ENCODE measurements around the gene HSD3B1. TPM values are rescaled to one million over a fixed set of nuclear protein-coding genes. Genes with fewer than 3 reads are reported as not detected.
A peak's percentile ranks its signal among the peaks of the same experiment; 100 is the strongest.

Gene HSD3B1
- total and polyA plus RNA-seq, 5 donors from 2014 or later = not detected

GRCh38 chr1:119535381-119535780, 28.4 kb downstream of the HSD3B1 start:
- H3K4me1 Mint-ChIP-seq = no peaks in the 10 kb centered on the region
- DNase-seq (no peak), ATAC-seq (ENCODE audit: low read depth in 2 of 2) (no peak)
- no peak overlapping the region for H3K4me3 Mint-ChIP-seq
- H3K9me3 ChIP-seq (ENCODE audit: control insufficient read depth in 2 of 2, low read length in 2 of 2) = no peaks in the 10 kb centered on the region
- H3K27ac Mint-ChIP-seq = no peak overlapping the region
- no peak overlapping the region for H3K4me3 ChIP-seq (ENCODE audit: low read depth, low read length)
- H3K36me3 ChIP-seq (ENCODE audit: control insufficient read depth, insufficient read depth, low read length) = no peaks in the 10 kb centered on the region
- H3K4me1 ChIP-seq (ENCODE audit: control insufficient read depth, insufficient read depth, low read length, poor library complexity, severe bottlenecking) = no peaks in the 10 kb centered on the region
- H3K36me3 Mint-ChIP-seq = no peaks in the 10 kb centered on the region
- H3K9me3 Mint-ChIP-seq = peaks cover 0 to 9% (median 3%) of the 10 kb centered on the region in 7 donors
- H3K27me3 ChIP-seq (ENCODE audit: control insufficient read depth, insufficient read depth, low read length) = no peaks in the 10 kb centered on the region
- H3K27ac ChIP-seq (ENCODE audit: insufficient read depth, low read length, poor library complexity, severe bottlenecking) = no peak overlapping the region
- peaks cover 11% of the 10 kb centered on the region for H3K27me3 Mint-ChIP-seq

- no peak overlapping the region for H3K27ac Mint-ChIP-seq
- Histone ChIP-seq H3K27me3 (ENCODE audit: control insufficient read depth, insufficient read depth, low read length) (no peaks in the 10 kb centered on the region), H3K27ac (ENCODE audit: insufficient read depth, low read length, poor library complexity, severe bottlenecking) (no peak overlapping the region), H3K36me3 (ENCODE audit: control insufficient read depth, insufficient read depth, low read length) (no peaks in the 10 kb centered on the region), H3K9me3 (ENCODE audit: control insufficient read depth in 2 of 2, low read length in 2 of 2) (no peaks in the 10 kb centered on the region), H3K4me1 (ENCODE audit: control insufficient read depth, insufficient read depth, low read length, poor library complexity, severe bottlenecking) (no peaks in the 10 kb centered on the region), H3K4me3 (ENCODE audit: low read depth, low read length) (no peak overlapping the region)
- H3K9me3 Mint-ChIP-seq = peaks cover 0 to 4% (median 0%) of the 10 kb centered on the region in 7 donors
- no peaks in the 10 kb centered on the region for H3K4me1 Mint-ChIP-seq
- DNase-seq (no peak), ATAC-seq (ENCODE audit: low read depth in 2 of 2) (no peak)
- H3K27me3 Mint-ChIP-seq = peaks cover 16% of the 10 kb centered on the region
- no peak overlapping the region for H3K4me3 Mint-ChIP-seq
- H3K36me3 Mint-ChIP-seq = no peaks in the 10 kb centered on the region
Measured at GRCh38 chr1:119537966-119538365, 31.0 kb downstream of the HSD3B1 start.

GRCh38 chr1:119539636-119540035, 32.6 kb downstream of the HSD3B1 start:
- H3K9me3 Mint-ChIP-seq = peaks cover 0 to 4% (median 0%) of the 10 kb centered on the region in 7 donors
- H3K4me3 ChIP-seq (ENCODE audit: low read depth, low read length) = no peak overlapping the region
- peak overlapping the region in 1 of 3 donors; percentile 10 for H3K27ac Mint-ChIP-seq
- H3K4me3 Mint-ChIP-seq = no peak overlapping the region
- no peaks in the 10 kb centered on the region for H3K36me3 Mint-ChIP-seq
- H3K27me3 ChIP-seq (ENCODE audit: control insufficient read depth, insufficient read depth, low read length) = no peaks in the 10 kb centered on the region
- no peaks in the 10 kb centered on the region for H3K4me1 ChIP-seq (ENCODE audit: control insufficient read depth, insufficient read depth, low read length, poor library complexity, severe bottlenecking)
- no peak overlapping the region for H3K27ac ChIP-seq (ENCODE audit: insufficient read depth, low read length, poor library complexity, severe bottlenecking)
- DNase-seq (no peak), ATAC-seq (ENCODE audit: low read depth in 2 of 2) (no peak)
- no peaks in the 10 kb centered on the region for H3K4me1 Mint-ChIP-seq
- peaks cover 16% of the 10 kb centered on the region for H3K27me3 Mint-ChIP-seq
- no peaks in the 10 kb centered on the region for H3K36me3 ChIP-seq (ENCODE audit: control insufficient read depth, insufficient read depth, low read length)
- H3K9me3 ChIP-seq (ENCODE audit: control insufficient read depth in 2 of 2, low read length in 2 of 2) = no peaks in the 10 kb centered on the region

- H3K4me3 ChIP-seq (ENCODE audit: low read depth, low read length) = no peak overlapping the region
- H3K4me3 Mint-ChIP-seq = no peak overlapping the region
- H3K36me3 ChIP-seq (ENCODE audit: control insufficient read depth, insufficient read depth, low read length) = no peaks in the 10 kb centered on the region
- ATAC-seq (ENCODE audit: low read depth in 2 of 2) (no peak), DNase-seq (no peak)
- no peak overlapping the region for H3K27ac Mint-ChIP-seq
- no peaks in the 10 kb centered on the region for H3K9me3 ChIP-seq (ENCODE audit: control insufficient read depth in 2 of 2, low read length in 2 of 2)
- no peak overlapping the region for H3K27ac ChIP-seq (ENCODE audit: insufficient read depth, low read length, poor library complexity, severe bottlenecking)
- H3K27me3 ChIP-seq (ENCODE audit: control insufficient read depth, insufficient read depth, low read length) = no peaks in the 10 kb centered on the region
- H3K4me1 Mint-ChIP-seq = no peaks in the 10 kb centered on the region
- H3K36me3 Mint-ChIP-seq = no peaks in the 10 kb centered on the region
- H3K27me3 Mint-ChIP-seq = peaks cover 16% of the 10 kb centered on the region
- H3K4me1 ChIP-seq (ENCODE audit: control insufficient read depth, insufficient read depth, low read length, poor library complexity, severe bottlenecking) = no peaks in the 10 kb centered on the region
- H3K9me3 Mint-ChIP-seq = peaks cover 0 to 4% (median 0%) of the 10 kb centered on the region in 7 donors
Measured at GRCh38 chr1:119541389-119541788, 34.4 kb downstream of the HSD3B1 start.

GRCh38 chr1:119542492-119542946, 35.5 kb downstream of the HSD3B1 start:
- Mint-ChIP-seq H3K27me3 (peaks cover 9% of the 10 kb centered on the region), H3K27ac (no peak overlapping the region), H3K36me3 (no peaks in the 10 kb centered on the region), H3K4me3 (no peak overlapping the region), H3K9me3 (peaks cover 0 to 3% (median 0%) of the 10 kb centered on the region in 7 donors), H3K4me1 (no peaks in the 10 kb centered on the region)
- H3K27me3 ChIP-seq (ENCODE audit: control insufficient read depth, insufficient read depth, low read length) = no peaks in the 10 kb centered on the region
- no peak for DNase-seq
- no peaks in the 10 kb centered on the region for H3K36me3 ChIP-seq (ENCODE audit: control insufficient read depth, insufficient read depth, low read length)
- no peak for ATAC-seq (ENCODE audit: low read depth in 2 of 2)
- no peak overlapping the region for H3K27ac ChIP-seq (ENCODE audit: insufficient read depth, low read length, poor library complexity, severe bottlenecking)
- no peaks in the 10 kb centered on the region for H3K9me3 ChIP-seq (ENCODE audit: control insufficient read depth in 2 of 2, low read length in 2 of 2)
- no peak overlapping the region for H3K4me3 ChIP-seq (ENCODE audit: low read depth, low read length)
- no peaks in the 10 kb centered on the region for H3K4me1 ChIP-seq (ENCODE audit: control insufficient read depth, insufficient read depth, low read length, poor library complexity, severe bottlenecking)

- Mint-ChIP-seq H3K36me3 (no peaks in the 10 kb centered on the region), H3K4me1 (no peaks in the 10 kb centered on the region), H3K4me3 (no peak overlapping the region), H3K27ac (no peak overlapping the region), H3K9me3 (peaks cover 0 to 3% (median 0%) of the 10 kb centered on the region in 7 donors), H3K27me3 (peaks cover 9% of the 10 kb centered on the region)
- no peaks in the 10 kb centered on the region for H3K27me3 ChIP-seq (ENCODE audit: control insufficient read depth, insufficient read depth, low read length)
- ATAC-seq (ENCODE audit: low read depth in 2 of 2) = no peak
- DNase-seq = peak in 1 of 3 donors; percentile 4
- no peaks in the 10 kb centered on the region for H3K36me3 ChIP-seq (ENCODE audit: control insufficient read depth, insufficient read depth, low read length)
- H3K9me3 ChIP-seq (ENCODE audit: control insufficient read depth in 2 of 2, low read length in 2 of 2) = no peaks in the 10 kb centered on the region
- H3K4me1 ChIP-seq (ENCODE audit: control insufficient read depth, insufficient read depth, low read length, poor library complexity, severe bottlenecking) = no peaks in the 10 kb centered on the region
- H3K4me3 ChIP-seq (ENCODE audit: low read depth, low read length) = no peak overlapping the region
- H3K27ac ChIP-seq (ENCODE audit: insufficient read depth, low read length, poor library complexity, severe bottlenecking) = no peak overlapping the region
Measured at GRCh38 chr1:119544165-119544762, 37.3 kb downstream of the HSD3B1 start.

- H3K27ac Mint-ChIP-seq = no peak overlapping the region
- ATAC-seq (ENCODE audit: low read depth in 2 of 2) (no peak), DNase-seq (no peak)
- Histone ChIP-seq H3K9me3 (ENCODE audit: control insufficient read depth in 2 of 2, low read length in 2 of 2) (no peaks in the 10 kb centered on the region), H3K36me3 (ENCODE audit: control insufficient read depth, insufficient read depth, low read length) (no peaks in the 10 kb centered on the region), H3K27ac (ENCODE audit: insufficient read depth, low read length, poor library complexity, severe bottlenecking) (no peak overlapping the region), H3K4me1 (ENCODE audit: control insufficient read depth, insufficient read depth, low read length, poor library complexity, severe bottlenecking) (no peaks in the 10 kb centered on the region), H3K4me3 (ENCODE audit: low read depth, low read length) (no peak overlapping the region), H3K27me3 (ENCODE audit: control insufficient read depth, insufficient read depth, low read length) (no peaks in the 10 kb centered on the region)
- H3K4me3 Mint-ChIP-seq = no peak overlapping the region
- H3K9me3 Mint-ChIP-seq = peaks cover 0 to 3% (median 0%) of the 10 kb centered on the region in 7 donors
- no peaks in the 10 kb centered on the region for H3K36me3 Mint-ChIP-seq
- no peaks in the 10 kb centered on the region for H3K4me1 Mint-ChIP-seq
- peaks cover 3% of the 10 kb centered on the region for H3K27me3 Mint-ChIP-seq
Measured at GRCh38 chr1:119546641-119547040, 39.6 kb downstream of the HSD3B1 start.

- Histone ChIP-seq H3K27ac (ENCODE audit: insufficient read depth, low read length, poor library complexity, severe bottlenecking) (no peak overlapping the region), H3K4me1 (ENCODE audit: control insufficient read depth, insufficient read depth, low read length, poor library complexity, severe bottlenecking) (no peaks in the 10 kb centered on the region), H3K27me3 (ENCODE audit: control insufficient read depth, insufficient read depth, low read length) (no peaks in the 10 kb centered on the region), H3K4me3 (ENCODE audit: low read depth, low read length) (no peak overlapping the region), H3K9me3 (ENCODE audit: control insufficient read depth in 2 of 2, low read length in 2 of 2) (no peaks in the 10 kb centered on the region), H3K36me3 (ENCODE audit: control insufficient read depth, insufficient read depth, low read length) (no peaks in the 10 kb centered on the region)
- H3K4me1 Mint-ChIP-seq = no peaks in the 10 kb centered on the region
- no peak overlapping the region for H3K27ac Mint-ChIP-seq
- peaks cover 0 to 1% (median 0%) of the 10 kb centered on the region in 7 donors for H3K9me3 Mint-ChIP-seq
- ATAC-seq (ENCODE audit: low read depth in 2 of 2) = no peak
- no peak for DNase-seq
- H3K27me3 Mint-ChIP-seq = no peaks in the 10 kb centered on the region
- no peak overlapping the region for H3K4me3 Mint-ChIP-seq
- no peaks in the 10 kb centered on the region for H3K36me3 Mint-ChIP-seq
Measured at GRCh38 chr1:119547306-119547705, 40.3 kb downstream of the HSD3B1 start.

All from CD4-positive, CD25-positive, alpha-beta regulatory T cell (primary cell).